NCI-H2107 treated with DMSO at 0.1 percent for 48 hours (cell line): Measurements from ENCODE around the gene FTL.
"Not testable (repeated sequence)": the region's sequence is repeated elsewhere in the genome, so short reads cannot be mapped to it uniquely, and the experiment has no call there.

Experiments used
- DNase-seq: peaks from one replicate; lab custom pipeline; 2025; ENCODE audit not compliant: unreplicated experiment; lab: John Stamatoyannopoulos, UW

Gene FTL

GRCh38 chr19:48965040-48965805 lies at the start of gene FTL:
Gene FTL (plus strand): TSS chr19:48965309. CDS start chr19:48965508, 199 bp downstream.
- DNase-seq, result peak; percentile 88

DNA sequence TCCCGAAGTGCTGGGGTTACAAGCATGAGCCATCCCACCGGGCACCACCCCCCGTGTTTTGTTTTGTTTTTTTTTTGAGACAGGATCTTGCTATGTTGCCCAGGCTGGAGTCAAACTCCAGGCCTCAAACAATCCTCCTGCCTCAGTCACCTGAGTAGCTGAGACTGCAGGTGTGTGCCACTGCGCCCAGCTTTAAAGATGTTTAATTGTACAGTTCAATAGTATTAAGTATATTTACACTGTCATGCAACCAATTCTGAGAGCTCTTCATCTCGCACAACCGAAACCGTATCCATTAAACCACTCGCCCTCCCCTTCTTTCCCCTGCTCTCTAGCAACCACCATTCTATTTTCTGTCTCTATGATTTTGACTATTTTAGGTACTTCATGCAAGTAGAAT lies 49.4 kb upstream of the FTL start:
- peak; percentile 89 for DNase-seq

DNA sequence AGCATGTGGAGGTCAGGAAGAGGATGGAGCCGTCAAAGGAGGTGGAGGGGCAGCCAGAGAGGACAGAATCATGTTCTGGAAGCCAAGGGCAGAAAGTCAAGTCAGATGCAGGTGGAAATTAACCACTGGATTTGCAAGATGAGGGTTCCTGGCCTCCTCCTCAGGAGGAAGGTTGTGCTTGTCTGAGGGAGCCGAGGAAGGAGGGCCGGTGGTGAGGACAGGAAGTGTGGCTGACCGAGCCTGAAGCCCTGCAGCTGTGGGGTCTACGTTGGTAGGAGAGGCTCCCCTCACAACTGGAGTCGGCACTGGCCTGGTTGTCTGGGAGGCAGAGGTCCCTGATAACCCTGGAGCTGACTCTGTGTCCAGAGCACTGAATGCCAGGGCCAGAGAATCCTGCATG lies 47.0 kb upstream of the FTL start:
- no peak for DNase-seq

- DNase-seq, result no peak
Measured at GRCh38 chr19:48918801-48919247, 46.3 kb upstream of the FTL start.

GRCh38 chr19:48919271-48919670 lies 45.8 kb upstream of the FTL start:
- not testable (repeated sequence) for DNase-seq

DNA sequence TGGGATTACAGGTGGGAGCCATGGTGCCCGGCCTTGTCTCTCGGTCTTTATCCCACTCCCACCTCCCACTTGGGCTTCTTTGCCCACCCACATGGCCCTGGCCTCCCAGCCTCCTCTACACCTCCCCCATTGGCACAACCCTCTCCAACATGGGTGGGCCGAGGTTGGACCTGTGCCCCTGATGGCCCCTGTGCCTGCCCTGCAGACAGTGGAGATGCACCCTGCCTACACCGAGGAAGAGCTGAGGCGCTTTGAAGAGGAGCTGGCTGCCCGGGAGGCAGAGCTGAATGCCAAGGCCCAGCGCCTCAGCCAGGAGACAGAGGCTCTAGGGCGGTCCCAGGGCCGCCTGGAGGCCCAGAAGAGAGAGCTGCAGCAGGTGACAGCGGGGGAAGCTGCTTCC lies 44.2 kb upstream of the FTL start:
- DNase-seq, result no peak

DNA sequence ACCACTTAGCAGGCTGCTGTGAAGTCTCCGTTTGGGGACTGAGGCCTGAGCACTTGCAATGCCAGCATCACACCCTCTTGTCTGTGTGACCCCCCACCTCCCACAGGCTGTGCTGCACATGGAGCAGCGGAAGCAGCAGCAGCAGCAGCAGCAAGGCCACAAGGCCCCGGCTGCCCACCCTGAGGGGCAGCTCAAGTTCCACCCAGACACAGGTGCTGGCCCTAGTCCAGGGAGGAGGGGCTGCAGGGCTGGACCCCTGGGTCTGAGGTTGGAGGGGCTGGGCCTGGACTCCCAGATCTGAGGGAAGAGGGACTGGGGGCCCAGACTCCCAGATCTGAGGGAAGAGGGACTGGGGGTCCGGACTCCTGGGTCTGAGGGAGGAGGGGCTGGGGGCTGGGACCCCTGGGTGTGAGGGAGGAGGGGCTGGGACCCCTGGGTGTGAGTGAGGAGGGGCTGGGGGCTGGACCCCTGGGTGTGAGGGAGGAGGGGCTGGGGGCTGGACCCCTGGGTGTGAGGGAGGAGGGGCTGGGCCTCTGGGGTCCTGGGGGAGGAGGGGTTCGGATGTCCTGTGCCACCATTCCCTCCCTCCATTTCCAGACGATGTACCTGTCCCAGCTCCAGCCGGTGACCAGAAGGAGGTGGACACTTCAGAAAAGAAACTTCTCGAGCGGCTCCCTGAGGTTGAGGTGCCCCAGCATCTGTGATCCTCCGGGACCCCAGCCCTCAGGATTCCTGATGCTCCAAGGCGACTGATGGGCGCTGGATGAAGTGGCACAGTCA lies 43.2 kb upstream of the FTL start:
- DNase-seq, result no peak

DNA sequence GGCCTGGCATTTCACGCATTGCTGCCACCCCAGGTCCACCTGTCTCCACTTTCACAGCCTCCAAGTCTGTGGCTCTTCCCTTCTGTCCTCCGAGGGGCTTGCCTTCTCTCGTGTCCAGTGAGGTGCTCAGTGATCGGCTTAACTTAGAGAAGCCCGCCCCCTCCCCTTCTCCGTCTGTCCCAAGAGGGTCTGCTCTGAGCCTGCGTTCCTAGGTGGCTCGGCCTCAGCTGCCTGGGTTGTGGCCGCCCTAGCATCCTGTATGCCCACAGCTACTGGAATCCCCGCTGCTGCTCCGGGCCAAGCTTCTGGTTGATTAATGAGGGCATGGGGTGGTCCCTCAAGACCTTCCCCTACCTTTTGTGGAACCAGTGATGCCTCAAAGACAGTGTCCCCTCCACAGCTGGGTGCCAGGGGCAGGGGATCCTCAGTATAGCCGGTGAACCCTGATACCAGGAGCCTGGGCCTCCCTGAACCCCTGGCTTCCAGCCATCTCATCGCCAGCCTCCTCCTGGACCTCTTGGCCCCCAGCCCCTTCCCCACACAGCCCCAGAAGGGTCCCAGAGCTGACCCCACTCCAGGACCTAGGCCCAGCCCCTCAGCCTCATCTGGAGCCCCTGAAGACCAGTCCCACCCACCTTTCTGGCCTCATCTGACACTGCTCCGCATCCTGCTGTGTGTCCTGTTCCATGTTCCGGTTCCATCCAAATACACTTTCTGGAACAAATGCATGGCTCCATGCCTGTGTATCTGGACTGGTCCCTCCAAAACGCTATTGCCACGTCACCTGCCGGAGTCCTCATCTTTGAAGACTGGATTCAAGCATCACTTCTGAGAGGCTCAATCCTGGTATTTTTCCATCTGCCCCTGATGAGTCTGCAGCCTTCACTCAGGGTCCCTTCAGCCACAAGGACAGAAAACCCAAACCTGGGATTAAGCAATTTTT lies 42.3 kb upstream of the FTL start:
- DNase-seq, result no peak

DNA sequence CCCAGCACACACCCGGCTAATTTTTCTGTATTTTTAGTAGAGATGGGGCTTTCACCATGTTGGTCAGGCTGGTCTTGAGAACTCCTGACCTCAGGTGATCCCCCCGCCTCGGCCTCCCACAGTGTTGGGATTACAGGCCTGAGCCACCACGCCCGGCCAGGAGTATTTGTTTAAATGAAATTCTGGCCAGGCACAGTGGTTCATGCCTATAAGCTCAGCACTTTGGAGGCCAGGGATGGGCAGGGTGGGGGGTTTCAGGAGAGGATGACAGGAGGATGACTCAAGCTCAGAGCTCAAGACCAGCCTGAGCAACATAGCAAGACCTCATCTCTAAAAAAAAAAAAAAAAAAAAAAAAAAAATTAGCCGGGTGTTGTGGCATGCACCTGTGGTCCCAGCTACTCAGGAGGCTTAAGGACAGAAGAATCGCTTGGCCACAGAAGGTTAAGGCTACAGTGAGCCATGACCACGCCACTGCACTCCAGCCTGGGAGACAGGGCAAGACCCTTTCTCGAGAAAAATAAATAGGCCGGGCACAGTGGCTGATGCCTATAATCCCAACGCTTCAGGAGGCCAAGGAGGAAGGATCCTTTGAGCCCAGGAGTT lies 39.8 kb upstream of the FTL start:
- DNase-seq, result no peak

- DNase-seq, result not testable (repeated sequence)
Measured at GRCh38 chr19:48925890-48926289, 39.2 kb upstream of the FTL start.

DNA sequence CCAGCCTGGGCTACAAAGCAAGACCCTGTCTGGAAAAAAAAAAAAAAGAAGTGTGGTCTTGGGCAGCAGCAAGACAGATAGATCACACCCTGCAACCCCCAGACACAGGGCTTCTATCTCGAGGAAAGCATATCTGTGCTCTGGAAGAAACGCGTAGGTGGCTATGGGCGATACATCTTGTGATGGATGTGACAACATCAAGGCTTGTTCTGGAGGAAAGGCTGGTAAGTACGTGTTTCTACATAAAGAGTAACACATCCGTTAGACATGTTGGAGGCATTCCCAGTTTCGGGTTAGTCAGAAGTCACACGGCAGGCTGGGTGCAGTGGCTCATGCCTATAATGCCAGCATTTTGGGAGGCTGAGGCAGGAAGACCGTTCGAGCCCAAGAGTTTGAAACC lies 38.2 kb upstream of the FTL start:
- no peak for DNase-seq

- not testable (repeated sequence) for DNase-seq
Measured at GRCh38 chr19:48927692-48928091, 37.4 kb upstream of the FTL start.

DNA sequence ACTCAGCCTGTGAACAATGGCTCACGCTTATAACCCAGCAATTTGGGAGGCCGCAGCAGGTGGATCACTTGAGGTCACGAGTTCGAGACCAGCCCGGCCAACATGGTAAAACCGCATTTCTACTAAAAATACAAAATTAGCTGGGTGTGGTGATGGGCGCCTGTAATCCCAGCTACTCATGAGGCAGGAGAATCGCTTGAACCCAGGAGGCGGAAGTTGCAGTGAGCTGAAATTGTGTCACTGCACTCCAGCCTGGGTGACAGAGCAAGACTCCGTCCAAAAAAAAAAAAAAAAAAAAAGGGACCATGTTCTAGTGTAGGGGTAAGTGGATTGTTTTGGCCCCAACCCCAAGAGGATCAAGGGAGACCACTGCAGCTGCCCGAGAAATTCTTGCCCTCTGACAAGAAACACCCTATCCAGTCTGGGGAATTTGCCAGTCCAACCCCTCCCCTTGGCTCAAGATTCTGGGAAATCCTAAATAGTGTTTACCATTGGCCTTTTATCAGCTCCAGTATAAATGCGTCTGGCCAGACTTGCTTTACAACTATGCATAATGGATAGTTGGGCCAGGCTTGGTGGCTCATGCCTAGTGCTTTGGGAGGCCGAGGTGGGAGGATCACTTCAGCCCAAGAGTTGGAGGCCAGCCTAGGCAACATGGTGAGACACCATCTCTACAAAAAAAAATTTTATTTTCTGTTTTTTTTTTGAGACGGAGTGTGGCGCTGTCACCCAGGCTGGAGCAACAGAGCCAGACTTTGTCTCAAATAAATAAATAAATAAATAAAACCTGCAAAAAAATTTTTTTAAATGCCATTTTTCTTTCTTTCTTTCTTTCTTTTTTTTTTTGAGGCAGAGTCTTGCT lies 36.7 kb upstream of the FTL start:
- DNase-seq, result no peak

DNA sequence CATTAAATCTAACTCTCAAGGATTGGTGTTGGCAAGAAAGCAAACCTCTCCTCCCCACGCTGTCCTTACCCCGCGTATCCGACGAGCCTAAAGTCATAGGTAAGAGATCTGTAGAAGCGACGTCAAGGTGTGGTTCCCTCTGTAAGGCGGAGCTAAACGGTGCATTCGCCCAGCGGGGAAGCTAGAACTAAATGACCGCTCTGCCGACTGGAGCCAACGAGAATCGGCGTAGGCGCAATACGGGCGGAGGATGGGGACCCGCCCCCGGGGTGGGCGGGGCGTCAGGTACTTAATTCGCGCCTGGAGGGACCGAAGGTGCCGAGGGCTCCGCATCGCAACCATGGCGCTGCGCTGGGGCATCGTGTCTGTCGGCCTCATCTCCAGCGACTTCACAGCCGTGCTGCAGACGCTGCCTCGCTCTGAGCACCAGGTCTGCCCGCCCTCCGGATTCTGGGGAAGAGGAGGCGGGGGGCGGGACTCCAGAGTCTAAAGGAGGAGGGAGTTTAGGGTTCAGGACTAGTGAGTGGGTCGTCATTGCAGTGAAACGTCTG lies 31.7 kb upstream of the FTL start, which contains the start of gene DHDH:
DHDH (plus strand) TSS at position 318 of the 551 bp plus-strand sequence; CDS start at position 341, 23 bp downstream.
- peak; percentile 88 for DNase-seq

GRCh38 chr19:48934837-48935236 lies 30.3 kb upstream of the FTL start:
- no peak for DNase-seq

GRCh38 chr19:48935864-48936263 lies 29.2 kb upstream of the FTL start:
- no peak for DNase-seq

- DNase-seq, result no peak
Measured at GRCh38 chr19:48938256-48938655, 26.9 kb upstream of the FTL start.

GRCh38 chr19:48940902-48941301 lies 24.2 kb upstream of the FTL start:
- DNase-seq, result no peak

GRCh38 chr19:48943081-48943480 lies 22.0 kb upstream of the FTL start:
- DNase-seq, result no peak
